GM12878 (cell line): ENCODE results near the gene ALG12. TPM values are rescaled to one million over a fixed set of nuclear protein-coding genes. Genes with fewer than 3 reads are reported as not detected.

Source experiments
- ATAC-seq: fragments of 200-7000 bp; cut with Tn5 transposase; 3 replicates; pipeline ENCODE4 v1.9.1; 2020; ENCODE audit warnings: mild to moderate bottlenecking, moderate library complexity
- Bru-seq: library from RNA; stranded (reverse); fragments of 400-500 nt; gene quantifications from one replicate; lab custom pipeline; 2021; lab: Mats Ljungman, UMichigan
- BruChase-seq, 2 experiments: library from RNA; stranded (reverse); fragments of 400-500 nt; gene quantifications; one replicate each; lab custom pipeline; 2021; lab: Mats Ljungman, UMichigan
- BruUV-seq: library from RNA; stranded (reverse); fragments of 400-500 nt; replicated peaks from 2 replicates; lab custom pipeline; 2021; lab: Mats Ljungman, UMichigan
- CTCF ChIA-PET: fragments of 300-600 bp; sonication (Branson Sonifier 250); formaldehyde crosslinking; extraction: SDS; loops from one replicate; lab custom pipeline; 2021; ENCODE audit warnings: inconsistent platforms; lab: Yijun Ruan, JAX
- POLR2A ChIA-PET: fragments of 350-600 bp; formaldehyde crosslinking; extraction: SDS; loops from one replicate; lab custom pipeline; 2021; ENCODE audit warnings: inconsistent platforms; lab: Charles Lee
- RAD21 ChIA-PET: fragments of 300-600 bp; sonication (Branson Sonifier 250); formaldehyde crosslinking; loops from one replicate; lab custom pipeline; 2023; ENCODE audit warnings: antibody characterized with exemption; ENCODE audit not compliant: unreplicated experiment; lab: Charles Lee
- SMC1A ChIA-PET: fragments of 300-600 bp; sonication (Branson Sonifier 250); formaldehyde crosslinking; loops from one replicate; lab custom pipeline; 2023; ENCODE audit not compliant: unreplicated experiment, uncharacterized antibody; lab: Charles Lee
- DNase-seq: peaks from one replicate; pipeline ENCODE4 v3.0.0-alpha.2; 2011; ENCODE audit warnings: low read depth, low spot score
- FAIRE-seq: peaks from 3 replicates; lab custom pipeline; 2011; peaks lifted over from hg19 to GRCh38; lab: Jason Lieb, UNC
- H2AFZ ChIP-seq: 2 replicates; pipeline ENCODE4 v1.6.0; 2011; ENCODE audit warnings: low read depth, low read length, control low read depth; ENCODE audit not compliant: control insufficient read depth
- H3K27ac ChIP-seq: 2 replicates; pipeline ENCODE4 v1.5.1; 2011; ENCODE audit warnings: control low read depth; ENCODE audit not compliant: control insufficient read depth, insufficient read depth
- H3K27me3 ChIP-seq, 2 experiments: replicated peaks in 1 of 2; 2 replicates each; pipeline versions ENCODE4 v1.6.0 to v1.6.1; 2011; ENCODE audit warnings: low read length in 1 of 2; ENCODE audit not compliant: control insufficient read depth in 2 of 2, insufficient read depth in 2 of 2
- H3K36me3 ChIP-seq, 2 experiments: 2 replicates each; pipeline ENCODE4 v1.5.1; 2011; ENCODE audit warnings: low read length in 1 of 2; ENCODE audit not compliant: control insufficient read depth in 2 of 2, insufficient read depth in 2 of 2
- H3K4me1 ChIP-seq: 2 replicates; pipeline ENCODE4 v1.6.1; 2011; ENCODE audit warnings: mild to moderate bottlenecking, low read length, moderate library complexity, mixed read lengths; ENCODE audit not compliant: control insufficient read depth, insufficient read depth
- H3K4me2 ChIP-seq: 2 replicates; pipeline ENCODE4 v1.6.0; 2011; ENCODE audit warnings: control low read depth; ENCODE audit not compliant: control insufficient read depth, insufficient read depth
- H3K4me3 ChIP-seq: fragments of 200-600 bp; sonication (generic); 2 replicates; pipeline ENCODE4 v1.5.1; 2016
- H3K79me2 ChIP-seq: 2 replicates; pipeline ENCODE4 v1.6.0; 2011; ENCODE audit warnings: low read length; ENCODE audit not compliant: control insufficient read depth, insufficient read depth
- H3K9ac ChIP-seq: 2 replicates; pipeline ENCODE4 v1.8.0; 2011; ENCODE audit warnings: low read length, control low read depth, mixed read lengths; ENCODE audit not compliant: control insufficient read depth, insufficient read depth
- H3K9me3 ChIP-seq: replicated peaks from 3 replicates; pipeline ENCODE4 v1.5.1; 2011; ENCODE audit warnings: mild to moderate bottlenecking, low read length; ENCODE audit not compliant: control insufficient read depth, insufficient read depth
- H4K20me1 ChIP-seq: 2 replicates; pipeline ENCODE4 v1.6.0; 2011; ENCODE audit not compliant: control insufficient read depth, insufficient read depth
- FOS ChIP-seq: IDR thresholded peaks from 3 replicates; pipeline ENCODE4 v1.6.1; 2011; ENCODE audit warnings: borderline replicate concordance; ENCODE audit not compliant: insufficient read length; ENCODE audit errors: extremely low read depth
- HCFC1 ChIP-seq: fragments of 150-350 bp; IDR thresholded peaks from 2 replicates; pipeline ENCODE4 v1.6.1; 2014; ENCODE audit warnings: low read length
- IRF3 ChIP-seq: fragments of 450-650 bp; IDR thresholded peaks from 2 replicates; pipeline ENCODE4 v1.6.1; 2014; ENCODE audit warnings: mild to moderate bottlenecking
- JUND ChIP-seq: IDR thresholded peaks from 2 replicates; pipeline ENCODE4 v1.6.1; 2012; ENCODE audit warnings: low read depth, mild to moderate bottlenecking, low read length, improper control_type of control experiment, moderate library complexity
- KAT2A ChIP-seq: conservative IDR thresholded peaks from 2 replicates; pipeline ENCODE4 v1.6.1; 2011; ENCODE audit warnings: low read depth, low read length; ENCODE audit not compliant: control insufficient read depth
- LARP7 ChIP-seq: fragments of 450-650 bp; IDR thresholded peaks from 2 replicates; pipeline ENCODE4 v1.6.1; 2017; ENCODE audit warnings: mild to moderate bottlenecking
- MAX ChIP-seq: IDR thresholded peaks from 2 replicates; pipeline ENCODE4 v1.6.1; 2012; ENCODE audit warnings: low read depth, low read length, improper control_type of control experiment
- MXI1 ChIP-seq: fragments of 150-350 bp; IDR thresholded peaks from 2 replicates; pipeline ENCODE4 v1.6.1; 2011; ENCODE audit warnings: low read depth, mild to moderate bottlenecking, inconsistent platforms, low read length, improper control_type of control experiment
- NR2C1 ChIP-seq: fragments of 450-650 bp; IDR thresholded peaks from 2 replicates; pipeline ENCODE4 v1.6.1; 2017; ENCODE audit warnings: antibody characterized with exemption, mild to moderate bottlenecking, moderate library complexity
- NR2F1 ChIP-seq: fragments of 450-650 bp; conservative IDR thresholded peaks from 2 replicates; pipeline ENCODE4 v1.6.1; 2017; ENCODE audit warnings: mild to moderate bottlenecking
- PAX5 ChIP-seq: IDR thresholded peaks from 2 replicates; pipeline ENCODE4 v1.6.1; 2011; ENCODE audit warnings: low read depth, low read length, borderline replicate concordance
- POLR2A ChIP-seq: IDR thresholded peaks from 2 replicates; pipeline ENCODE4 v1.6.1; 2011; ENCODE audit warnings: low read depth, mild to moderate bottlenecking, low read length
- RB1 ChIP-seq: fragments of 450-650 bp; formaldehyde crosslinking; IDR thresholded peaks from 2 replicates; pipeline ENCODE4 v1.6.1; 2017; ENCODE audit warnings: mild to moderate bottlenecking, borderline replicate concordance
- RUNX3 ChIP-seq: IDR thresholded peaks from 2 replicates; pipeline ENCODE4 v1.6.1; 2012; ENCODE audit warnings: low read length, inconsistent platforms
- SIX5 ChIP-seq: IDR thresholded peaks from 2 replicates; pipeline ENCODE4 v1.6.1; 2011; ENCODE audit warnings: mild to moderate bottlenecking, low read depth, low read length, moderate library complexity; ENCODE audit not compliant: severe bottlenecking
- WRNIP1 ChIP-seq: IDR thresholded peaks from 2 replicates; pipeline ENCODE4 v1.6.1; 2011; ENCODE audit warnings: low read depth, low read length, improper control_type of control experiment, borderline replicate concordance
- ZNF24 ChIP-seq: fragments of 450-650 bp; IDR thresholded peaks from 2 replicates; pipeline ENCODE4 v1.6.1; 2017; ENCODE audit warnings: antibody characterized with exemption, mild to moderate bottlenecking
- WGBS: methylation state at CpG from one replicate; pipeline ENCODE4 v1.1.6; 2016; ENCODE audit warnings: low lambda C conversion rate; ENCODE audit not compliant: insufficient replicate concordance, insufficient coverage; ENCODE audit errors: missing lambda C conversion rate; 5-methylcytosine and 5-hydroxymethylcytosine counted together
- in situ Hi-C: fragments of 300-500 bp; cut with MboI; formaldehyde crosslinking; loops from 9 replicates; pipeline ENCODE4 v1.14.3; 2018; ENCODE audit warnings: mixed read lengths
- intact Hi-C: fragments of 100-400 bp; cut with micrococcal nuclease; formaldehyde crosslinking; loops from one replicate; pipeline ENCODE4 v1.14.2; 2022; ENCODE audit not compliant: unreplicated experiment
- long read RNA-seq, 2 experiments: library from polyadenylated mRNA; unstranded; transcript quantifications; one replicate each; pipeline ENCODE4 v2.0.0, GENCODE V29; 2019 to 2020
- polyA minus RNA-seq, 3 experiments: library from RNA; depleted of rRNA, polyadenylated mRNA; stranded (reverse); fragments of >200 nt; gene quantifications; 2 replicates each; pipeline ENCODE4 v1.2.3, GENCODE V29; 2011
- polyA plus RNA-seq, 11 experiments: library from polyadenylated mRNA; depleted of rRNA in 4 of 11; unstranded in 6 of 11; stranded (reverse) in 5 of 11; fragments of >200 nt; fragmentation: Nextera tagmentation in 4 of 11; fragmentation: Illumina TruSeq in 1 of 11; extraction: Ambion mirVana in 4 of 11; extraction: Trizol in 1 of 11; gene quantifications; 1 replicate in 1 of 11; 2 replicates in 10 of 11; pipeline versions ENCODE4 v1.2.1 to v1.2.3, GENCODE V29; 2011 to 2016; ENCODE audit warnings: inconsistent platforms in 2 of 11, missing spikeins in 2 of 11, low read depth in 1 of 11
- total RNA-seq, 4 experiments: library from RNA; depleted of rRNA in 3 of 4; stranded (reverse); fragments of >200 nt in 3 of 4; fragmentation: Illumina TruSeq in 1 of 4; extraction: Trizol in 1 of 4; gene quantifications; 2 replicates each; pipeline versions ENCODE4 v1.2.1 to v1.2.3, GENCODE V29; 2013 to 2021

The ALG12 gene
- 43.7 and 49.4 TPM in 2 replicates for total RNA-seq (2013; cell fraction: nucleolus; rRNA removed)
- total RNA-seq (2014; rRNA removed) (9.8 and 10.5 TPM in 2 replicates), total RNA-seq (2014; rRNA removed; fragmentation: Illumina TruSeq; extraction: Trizol) (3.3 and 3.7 TPM in 2 replicates), total RNA-seq (2021) (15.8 and 16.6 TPM in 2 replicates), polyA plus RNA-seq (2011; rRNA removed) (2.2 and 5.2 TPM in 2 replicates), polyA plus RNA-seq (2014; fragmentation: Illumina TruSeq; extraction: Trizol) (0.79 and 4.3 TPM in 2 replicates), polyA plus RNA-seq (2014; fragmentation: Nextera tagmentation; extraction: Ambion mirVana) (under 1 TPM; 0.22 to 0.37 TPM), polyA plus RNA-seq (2014; rRNA removed) (8.0 and 9.7 TPM in 2 replicates), polyA plus RNA-seq (2016; fragmentation: Nextera tagmentation; extraction: Ambion mirVana) (10 to 100 TPM; 17.9 to 23.4 TPM), polyA minus RNA-seq (2011; rRNA and poly(A)+ RNA removed) (6.0 and 20.6 TPM in 2 replicates), Bru-seq, nascent RNA (percentile 66 among the genes with signal in this experiment), BruChase-seq, experiment 1, labeled RNA remaining after a 6-hour chase (percentile 60 among the genes with signal in this experiment), BruChase-seq, experiment 2, labeled RNA remaining after a 2-hour chase (percentile 60 among the genes with signal in this experiment)
- polyA plus RNA-seq (2011; ENCODE audit: low read depth): 4.7 TPM
- polyA plus RNA-seq (2011; cell fraction: cytosol; rRNA removed): 7.2 and 10.1 TPM in 2 replicates
- polyA plus RNA-seq (2011; cell fraction: nucleus; rRNA removed): 18.2 and 19.7 TPM in 2 replicates
- polyA plus RNA-seq (2012): 12.4 and 15.1 TPM in 2 replicates
- 3.6 and 4.7 TPM in 2 replicates for polyA minus RNA-seq (2011; cell fraction: cytosol; rRNA and poly(A)+ RNA removed)
- 3.4 and 4.7 TPM in 2 replicates for polyA minus RNA-seq (2011; cell fraction: nucleus; rRNA and poly(A)+ RNA removed)
- long read RNA-seq, experiment 1, full-length matches to known transcripts: 8 of 13 reads
- long read RNA-seq, experiment 1, partial matches to known transcripts: 2 of 13 reads
- long read RNA-seq, experiment 1, other reads (novel, unspliced or antisense): 3 of 13 reads
- long read RNA-seq, experiment 2, full-length matches to known transcripts: 1 of 2 reads
- long read RNA-seq, experiment 2, partial matches to known transcripts: 0 of 2 reads
- long read RNA-seq, experiment 2, other reads (novel, unspliced or antisense): 1 of 2 reads

GRCh38 chr22:49917974-49918910 lies at the start of gene ALG12, which contains the start of gene CRELD2:
Gene ALG12 (minus strand): TSS chr22:49918438. CDS start chr22:49913765, 4,673 bp downstream.
Gene CRELD2 (plus strand): TSS chr22:49918634. CDS start chr22:49918770, 136 bp downstream.
- peak within 1 kb of the TSS; percentile 92 for H3K4me3 ChIP-seq
- no peaks in the 10 kb centered on the region for H3K9me3 ChIP-seq
- FAIRE-seq: peak; percentile 93
- H3K4me1 ChIP-seq: peaks cover 19% of the 10 kb centered on the region
- SMC1A ChIA-PET: interaction anchor here (0.8 to 2.0 kb wide), 3 partner anchors 36 to 63 kb away, joined by 4 to 6 read pairs (median 4); no protein-coding TSS in a partner anchor
- BruUV-seq: no TSS peak
- H4K20me1 ChIP-seq: no peaks in the 10 kb centered on the region
- POLR2A ChIA-PET: interaction anchor here (1.0 kb wide), 1 partner anchor 128 kb away, joined by 3 read pairs; no protein-coding TSS in a partner anchor
- H3K36me3 ChIP-seq: peaks cover 0 to 2% of the 10 kb centered on the region in 2 experiments; a peak in 3 of 4 replicates
- in situ Hi-C loops (no loop called here), intact Hi-C loops (loop anchor here (2.0 kb wide), 2 partner anchors 37 to 91 kb away; partner anchors contain the start of gene BRD1)
- DNase-seq: peak; percentile 70
- H3K4me2 ChIP-seq: peak within 1 kb of the TSS; percentile 90
- CTCF ChIA-PET: interaction anchor here (1.1 kb wide), 1 partner anchor 151 kb away, joined by 4 read pairs; no protein-coding TSS in a partner anchor
- H3K27ac ChIP-seq: peak within 1 kb of the TSS; percentile 89
- H3K9ac ChIP-seq: peak within 1 kb of the TSS; percentile 84
- peak; percentile 98 for ATAC-seq
- WGBS: 2% methylated on average over 48 of the region's 103 CpGs
- RAD21 ChIA-PET: interaction anchor here (1.0 kb wide), 1 partner anchor 112 kb away, joined by 3 read pairs; no protein-coding TSS in a partner anchor
- H3K27me3 ChIP-seq: no peaks in the 10 kb centered on the region
- peak within 1 kb of the TSS; percentile 92 for H2AFZ ChIP-seq
- peaks cover 26% of the 10 kb centered on the region for H3K79me2 ChIP-seq
- peak; percentile 84; the same call in 1 of the 2 replicates for TF ChIP-seq LARP7
- peak; percentile 55 for TF ChIP-seq SIX5
- peak; percentile 95 for TF ChIP-seq NR2F1
- peak; percentile 84 for TF ChIP-seq NR2C1
- peak; percentile 58; the same call in 1 of the 2 replicates for TF ChIP-seq RB1
- no peak for TF ChIP-seq KAT2A
- 0 out of 2 replicates have a peak, but pooled peaks have one; percentile 28 for TF ChIP-seq MAX
- peak; percentile 76 for TF ChIP-seq POLR2A
- TF ChIP-seq JUND: no peak
- peak; percentile 25; the same call in 1 of the 2 replicates for TF ChIP-seq PAX5
- peak; percentile 77 for TF ChIP-seq HCFC1
- no peak for TF ChIP-seq WRNIP1
- TF ChIP-seq IRF3: peak; percentile 67
- TF ChIP-seq ZNF24: no peak
- TF ChIP-seq RUNX3: peak; percentile 68
- peak; percentile 35 for TF ChIP-seq FOS
- peak; percentile 41; the same call in 1 of the 2 replicates for TF ChIP-seq MXI1
